GM19468 (cell line): ENCODE data around the gene MYL12B.
"Not testable (repeated sequence)": the region's sequence is repeated elsewhere in the genome, so short reads cannot be mapped to it uniquely, and the experiment has no call there.

Experiments used
- ATAC-seq: cut with Tn5 transposase; IDR thresholded peaks from one replicate; pipeline ENCODE4 v1.9.1; 2021; ENCODE audit warnings: mild to moderate bottlenecking, moderate library complexity, moderate number of reproducible peaks; ENCODE audit not compliant: unreplicated experiment; ENCODE audit errors: extremely low read depth

Gene MYL12B

GRCh38 chr18:3261373-3262233, at the start of gene MYL12B:
Gene MYL12B (plus strand): TSS chr18:3262133. CDS start chr18:3272899, 10,766 bp downstream.
- ATAC-seq = peak; percentile 67

- no peak for ATAC-seq
Observed at GRCh38 chr18:3212657-3213056, 49.3 kb upstream of the MYL12B start.

- no peak for ATAC-seq
Observed at GRCh38 chr18:3213300-3214059, 48.5 kb upstream of the MYL12B start.

- no peak for ATAC-seq
Observed at GRCh38 chr18:3214855-3215637, 46.9 kb upstream of the MYL12B start.

- no peak for ATAC-seq
Observed at GRCh38 chr18:3216987-3217386, 44.9 kb upstream of the MYL12B start.

GRCh38 chr18:3217948-3218647, 43.8 kb upstream of the MYL12B start:
- ATAC-seq = no peak

- no peak for ATAC-seq
Observed at GRCh38 chr18:3218819-3219218, 43.1 kb upstream of the MYL12B start.

- ATAC-seq = no peak
Observed at GRCh38 chr18:3219241-3219630, 42.7 kb upstream of the MYL12B start.

GRCh38 chr18:3219631-3220335, 42.1 kb upstream of the MYL12B start, which contains the start of gene MYOM1:
Gene MYOM1 (minus strand): TSS chr18:3219968. CDS start chr18:3215223, 4,745 bp downstream.
- ATAC-seq = no peak

- not testable (repeated sequence) for ATAC-seq
Observed at GRCh38 chr18:3220868-3221267, 41.1 kb upstream of the MYL12B start.

GRCh38 chr18:3221496-3221895, 40.4 kb upstream of the MYL12B start:
- ATAC-seq = no peak

GRCh38 chr18:3223356-3223755, 38.6 kb upstream of the MYL12B start:
- no peak for ATAC-seq

GRCh38 chr18:3224223-3224622, 37.7 kb upstream of the MYL12B start:
- no peak for ATAC-seq

- no peak for ATAC-seq
Observed at GRCh38 chr18:3225588-3225987, 36.3 kb upstream of the MYL12B start.

- no peak for ATAC-seq
Observed at GRCh38 chr18:3226048-3226447, 35.9 kb upstream of the MYL12B start.

GRCh38 chr18:3230401-3231334, 31.3 kb upstream of the MYL12B start:
- no peak for ATAC-seq

- ATAC-seq = no peak
Observed at GRCh38 chr18:3233004-3233403, 28.9 kb upstream of the MYL12B start.
